NCI-H2107 (cell line): ENCODE results near the gene AVL9.
"Not testable (repeated sequence)": the region's sequence is repeated elsewhere in the genome, so short reads cannot be mapped to it uniquely, and the experiment has no call there.

Source experiments
- DNase-seq: peaks from one replicate; lab custom pipeline; 2025; lab: John Stamatoyannopoulos, UW

Gene AVL9

GRCh38 chr7:32591938-32592337 is 96.6 kb downstream of the AVL9 start:
- DNase-seq, result no peak

GRCh38 chr7:32592701-32593100 is 97.4 kb downstream of the AVL9 start:
- no peak for DNase-seq

GRCh38 chr7:32594965-32595490 is 99.7 kb downstream of the AVL9 start:
- no peak for DNase-seq

- DNase-seq, result not testable (repeated sequence)
Observed at GRCh38 chr7:32601196-32601595, 105.9 kb downstream of the AVL9 start.

DNA sequence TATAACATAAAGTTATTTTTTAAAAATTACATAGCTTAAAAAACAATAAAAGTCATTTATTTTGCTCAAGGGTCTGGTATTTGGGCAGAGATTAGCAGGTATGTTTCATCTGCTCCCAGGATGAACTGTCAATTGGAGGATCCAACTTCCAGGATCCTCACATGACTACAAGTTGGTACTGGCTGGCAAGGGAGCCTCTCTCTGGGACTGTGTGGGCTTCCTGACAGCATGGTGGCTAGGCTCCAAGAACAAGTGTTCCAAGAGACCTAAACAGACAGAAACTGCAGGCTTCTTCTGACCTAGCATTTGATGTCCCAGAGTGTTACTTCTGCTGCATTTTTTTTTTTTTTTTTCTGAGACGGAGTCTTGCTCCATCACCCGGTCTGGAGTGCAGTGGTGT is 107.2 kb downstream of the AVL9 start:
- no peak for DNase-seq

- not testable (repeated sequence) for DNase-seq
Observed at GRCh38 chr7:32603492-32603891, 108.2 kb downstream of the AVL9 start.

DNA sequence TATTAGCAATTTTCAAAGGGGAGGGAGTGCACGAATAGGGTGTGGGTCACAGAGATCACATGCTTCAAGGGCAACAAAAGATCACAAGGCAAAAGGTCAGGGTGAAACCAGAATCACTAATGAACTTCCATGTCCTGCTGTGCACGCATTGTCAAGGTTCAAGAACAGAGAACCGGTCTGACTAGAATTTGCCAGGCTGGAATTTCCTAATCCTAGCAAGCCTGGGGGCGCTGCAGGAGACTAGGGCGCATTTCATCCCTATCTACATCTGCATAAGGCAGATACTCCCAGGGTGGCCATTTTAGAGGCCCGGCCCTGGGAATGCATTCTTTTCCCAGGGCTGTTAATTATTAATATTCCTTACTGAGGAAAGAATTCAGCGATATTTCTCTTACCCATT is 108.8 kb downstream of the AVL9 start:
- not testable (repeated sequence) for DNase-seq

DNA sequence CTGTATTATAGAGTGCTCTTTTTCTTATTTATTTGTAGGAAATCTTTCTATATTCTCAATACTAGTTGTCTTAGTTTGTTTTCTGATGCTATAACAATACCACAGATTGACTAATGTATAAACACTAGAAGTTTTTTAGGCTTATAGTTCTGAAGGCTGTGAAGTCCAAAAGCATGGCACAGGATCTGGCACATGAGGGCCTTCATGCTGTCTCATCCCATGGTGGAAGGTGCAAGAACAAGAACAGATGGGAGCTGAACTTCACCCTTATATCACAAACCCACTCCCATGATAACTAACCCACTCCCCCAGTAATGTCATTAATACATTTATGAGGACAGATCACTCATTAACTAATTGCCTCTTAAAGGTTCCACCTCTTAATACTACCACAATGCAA is 109.7 kb downstream of the AVL9 start:
- DNase-seq, result no peak

- DNase-seq, result no peak
Observed at GRCh38 chr7:32609463-32609862, 114.2 kb downstream of the AVL9 start.

- no peak for DNase-seq
Observed at GRCh38 chr7:32611201-32612099, 116.2 kb downstream of the AVL9 start.

DNA sequence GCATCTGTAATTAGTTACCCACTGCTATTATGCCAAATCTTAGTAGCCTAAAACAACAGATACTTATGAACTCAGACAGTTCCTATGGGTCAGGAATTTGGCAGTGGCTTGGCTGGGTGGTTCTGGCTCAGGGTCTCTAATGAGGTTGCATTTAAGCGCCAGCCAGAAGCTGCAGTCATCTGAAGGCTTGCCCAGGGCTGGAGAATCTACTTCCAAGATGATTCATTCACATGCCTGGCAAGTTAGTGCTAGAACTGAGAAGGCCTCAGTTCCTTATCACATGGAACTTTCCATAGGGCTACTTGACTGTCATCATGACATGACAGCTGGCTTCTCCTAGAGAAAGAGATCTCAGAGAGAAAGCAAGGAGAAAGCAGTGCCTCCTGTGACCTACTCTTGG is 121.3 kb downstream of the AVL9 start:
- no peak for DNase-seq

- no peak for DNase-seq
Observed at GRCh38 chr7:32618470-32618869, 123.2 kb downstream of the AVL9 start.

DNA sequence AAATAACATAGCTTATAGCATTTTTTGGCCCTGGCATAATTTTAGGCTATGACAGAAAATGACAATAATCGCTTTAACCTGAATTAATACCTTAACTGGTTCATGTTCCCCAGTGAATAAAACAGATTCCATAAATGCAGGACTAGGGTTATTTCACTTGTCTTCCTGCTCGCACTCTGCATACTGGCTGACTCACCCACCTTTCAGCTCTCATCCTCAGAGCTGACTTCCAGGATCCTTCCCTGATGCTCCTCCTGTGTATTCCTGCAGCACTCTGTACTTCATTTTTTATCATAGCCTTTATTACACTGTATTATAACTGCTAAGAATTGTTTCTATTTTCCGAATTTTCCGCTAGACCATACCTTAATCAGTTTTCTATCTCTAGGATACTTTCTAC is 123.7 kb downstream of the AVL9 start:
- DNase-seq, result no peak

- DNase-seq, result not testable (repeated sequence)
Observed at GRCh38 chr7:32619416-32619815, 124.1 kb downstream of the AVL9 start.

GRCh38 chr7:32631021-32631420 is 135.7 kb downstream of the AVL9 start:
- DNase-seq, result no peak

DNA sequence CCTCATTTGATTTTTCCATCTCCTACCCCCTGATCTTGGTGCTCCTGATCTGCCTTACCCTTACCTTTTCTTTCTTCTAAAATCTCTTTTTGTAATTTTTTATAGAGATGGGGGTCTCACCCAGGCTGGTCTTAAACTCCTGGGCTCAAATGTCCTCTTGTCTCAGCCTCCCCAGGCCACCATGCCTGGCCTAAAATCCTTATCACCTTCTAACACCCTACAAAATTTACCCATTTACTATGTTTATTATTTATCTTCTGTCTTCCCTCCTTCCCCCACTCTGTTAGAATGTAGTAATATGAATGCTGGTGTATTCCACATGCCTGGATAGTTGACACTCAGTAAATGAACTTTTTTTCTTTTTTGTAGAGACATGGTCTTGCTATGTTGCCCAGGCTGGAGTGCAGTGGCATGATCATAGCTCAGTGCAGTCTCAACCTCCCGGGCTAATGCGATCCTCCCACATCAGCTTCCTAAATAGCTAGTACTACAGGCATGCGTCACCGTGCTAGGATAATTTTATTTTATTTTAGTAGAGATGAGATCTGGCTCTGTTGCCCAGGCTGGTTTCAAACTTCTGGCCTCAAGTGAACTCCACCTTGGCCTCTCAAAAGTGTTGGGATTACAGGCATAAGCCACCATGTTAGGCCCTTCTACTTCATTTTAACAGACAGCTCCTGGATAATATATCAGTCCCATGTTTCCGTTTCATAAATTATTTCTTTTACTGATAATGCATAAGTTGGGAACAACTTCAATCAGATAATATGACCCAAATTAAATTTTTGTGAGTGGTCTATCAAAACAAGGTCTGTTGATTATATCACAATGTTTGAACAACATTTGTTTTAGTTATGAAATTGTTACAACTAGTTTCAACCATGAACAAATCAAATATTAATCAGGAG is 136.6 kb downstream of the AVL9 start:
- not testable (repeated sequence) for DNase-seq

DNA sequence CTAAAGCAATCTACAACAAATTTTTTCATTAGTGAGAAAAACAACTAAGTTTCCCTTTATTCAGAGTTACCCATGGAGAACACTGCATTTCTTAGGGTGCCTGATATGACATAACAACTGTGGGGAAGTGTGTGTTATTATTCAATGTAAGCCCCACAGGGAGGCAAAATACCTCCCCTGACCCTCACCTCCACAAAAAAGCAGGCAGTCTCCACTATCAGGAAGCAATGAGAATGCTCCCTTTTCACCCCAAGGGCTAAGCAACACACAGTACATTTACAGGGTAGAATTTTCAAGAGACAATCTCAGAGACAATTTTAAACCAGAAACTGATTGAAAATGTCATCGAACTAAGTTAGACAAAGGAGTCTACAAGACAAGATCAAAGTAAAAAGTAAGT is 138.2 kb downstream of the AVL9 start:
- not testable (repeated sequence) for DNase-seq

DNA sequence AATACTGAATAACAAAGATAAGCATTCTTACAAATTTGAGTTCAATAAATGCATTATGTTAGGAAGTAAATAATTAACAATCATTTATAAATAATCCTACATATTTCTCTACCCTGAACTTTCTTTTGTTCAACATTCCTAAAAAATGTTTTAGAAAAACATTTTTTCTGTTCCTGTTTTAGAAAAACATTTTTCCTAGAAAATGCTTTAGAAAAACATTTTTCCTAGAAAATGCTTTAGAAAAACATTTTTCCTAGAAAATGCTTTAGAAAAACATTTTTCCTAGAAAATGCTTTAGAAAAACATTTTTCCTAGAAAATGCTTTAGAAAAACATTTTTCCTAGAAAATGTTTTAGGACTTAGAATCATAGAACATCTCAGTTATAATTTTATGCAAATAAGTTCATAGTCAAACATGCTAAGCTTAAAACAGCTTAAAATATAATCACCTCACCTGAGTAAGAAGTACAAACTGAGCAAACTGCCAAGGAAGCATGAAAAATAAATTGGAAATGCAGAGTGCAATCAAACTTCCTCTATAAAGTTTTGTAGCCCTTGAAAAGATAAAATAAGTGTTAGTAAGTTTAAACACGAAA is 139.6 kb downstream of the AVL9 start:
- DNase-seq, result not testable (repeated sequence)

DNA sequence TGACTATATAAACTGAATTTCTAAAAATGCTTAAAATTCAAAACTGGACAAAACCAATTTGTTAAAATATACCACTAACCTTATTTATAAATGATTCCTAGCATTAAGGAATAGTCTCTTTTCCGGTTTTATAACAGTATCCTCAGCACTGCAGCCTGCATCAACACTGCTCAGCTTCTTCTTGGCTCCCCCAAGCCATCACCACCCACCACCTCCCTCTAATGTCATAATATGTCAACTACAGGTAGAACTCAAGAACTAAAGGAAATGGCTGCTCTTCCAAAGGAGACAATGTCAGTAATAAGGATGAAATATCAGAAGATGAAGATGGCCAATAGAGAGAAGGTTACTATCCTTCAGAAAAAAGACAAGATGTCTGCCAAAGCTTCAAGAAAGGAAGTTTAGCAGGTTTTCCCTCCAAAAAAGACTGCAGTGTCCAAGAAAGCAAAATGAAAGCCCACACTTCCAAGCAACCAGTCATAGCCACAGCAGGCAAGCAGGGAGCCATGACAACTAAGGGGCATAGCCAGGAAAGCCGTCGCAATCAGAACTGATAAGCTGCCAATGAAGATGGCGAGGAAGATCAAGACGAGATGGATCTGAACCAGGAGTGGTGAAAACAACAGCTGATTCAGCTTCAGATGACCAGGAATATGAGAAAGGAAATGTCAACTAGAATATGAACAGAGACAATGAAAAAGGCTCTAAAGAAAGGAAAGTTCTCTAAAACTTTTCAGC is 141.6 kb downstream of the AVL9 start:
- DNase-seq, result not testable (repeated sequence)

GRCh38 chr7:32637611-32638010 is 142.3 kb downstream of the AVL9 start:
- not testable (repeated sequence) for DNase-seq
